HepG2 (cell line): ENCODE data around the gene GDF7. TPM values are rescaled to one million over a fixed set of nuclear protein-coding genes. Genes with fewer than 3 reads are reported as not detected.

Experiments used
- MIER3 ChIP-seq: IDR thresholded peaks from 2 replicates; pipeline ENCODE4 v1.6.1; 2016; ENCODE audit warnings: missing compliant biosample characterization, borderline replicate concordance
- NFKB2 ChIP-seq: sonication (generic); formaldehyde crosslinking; IDR thresholded peaks from 2 replicates; pipeline ENCODE4 v1.4.0; 2020; ENCODE audit warnings: missing genetic modification reagents, borderline replicate concordance
- SP140L ChIP-seq: sonication (generic); formaldehyde crosslinking; IDR thresholded peaks from 2 replicates; pipeline ENCODE4 v1.4.0; 2020; ENCODE audit warnings: missing genetic modification reagents, borderline replicate concordance
- STAG1 ChIP-seq: sonication (generic); formaldehyde crosslinking; IDR thresholded peaks from 2 replicates; pipeline ENCODE4 v1.4.0; 2020; ENCODE audit warnings: missing genetic modification reagents
- ZNF207 ChIP-seq: fragments of 450-650 bp; IDR thresholded peaks from 2 replicates; pipeline ENCODE4 v1.6.1; 2016; ENCODE audit warnings: antibody characterized with exemption, borderline replicate concordance
- ZNF30 ChIP-seq: sonication (generic); formaldehyde crosslinking; IDR thresholded peaks from 2 replicates; pipeline ENCODE4 v1.5.0; 2020; ENCODE audit warnings: mild to moderate bottlenecking, missing genetic modification reagents
- ZNF724P ChIP-seq: sonication (generic); formaldehyde crosslinking; IDR thresholded peaks from 2 replicates; pipeline ENCODE4 v1.8.0; 2022; ENCODE audit warnings: missing genetic modification reagents, borderline replicate concordance
- ZSCAN21 ChIP-seq: sonication (generic); formaldehyde crosslinking; IDR thresholded peaks from 2 replicates; pipeline ENCODE4 v1.8.0; 2022; ENCODE audit warnings: mild to moderate bottlenecking, missing genetic modification reagents, moderate library complexity, borderline replicate concordance
- polyA plus RNA-seq, 8 experiments: library from polyadenylated mRNA; depleted of rRNA in 3 of 8; stranded (reverse) in 7 of 8; unstranded in 1 of 8; fragments of >200 nt; fragmentation: Illumina TruSeq in 4 of 8; extraction: Trizol in 4 of 8; gene quantifications; 2 replicates each; pipeline versions ENCODE4 v1.2.1 to v1.2.3, GENCODE V29; 2011 to 2016; ENCODE audit warnings: low read depth in 4 of 8, missing spikeins in 1 of 8, mixed read lengths in 1 of 8; ENCODE audit not compliant: insufficient read depth in 1 of 8
- total RNA-seq, 5 experiments: library from RNA; depleted of rRNA; stranded (reverse); fragments of >200 nt; fragmentation: Illumina TruSeq; extraction: Trizol; gene quantifications; 2 replicates each; pipeline ENCODE4 v1.2.3, GENCODE V29; 2016; ENCODE audit warnings: low read depth in 1 of 5
- TF ChIP-seq, protein P1 (sequence below), 2 experiments: sonication (generic) in 1 of 2; formaldehyde crosslinking in 1 of 2; IDR thresholded peaks; 2 replicates each; pipeline versions ENCODE4 v1.6.1 to v1.9.0; 2014 to 2022; ENCODE audit warnings: antibody characterized with exemption in 1 of 2, borderline replicate concordance in 1 of 2, inconsistent platforms in 1 of 2, low read depth in 1 of 2, missing genetic modification reagents in 1 of 2
- TF ChIP-seq, protein P2 (sequence below): sonication (generic); formaldehyde crosslinking; IDR thresholded peaks from 2 replicates; pipeline ENCODE4 v1.4.0; 2020; ENCODE audit warnings: low read depth, mild to moderate bottlenecking, missing genetic modification reagents
- TF ChIP-seq, protein P3 (sequence below): sonication (generic); formaldehyde crosslinking; IDR thresholded peaks from 2 replicates; pipeline ENCODE4 v1.5.1; 2020; ENCODE audit warnings: missing genetic modification reagents, mild to moderate bottlenecking, borderline replicate concordance
- TF ChIP-seq, protein P4 (sequence below): sonication (generic); formaldehyde crosslinking; IDR thresholded peaks from 2 replicates; pipeline ENCODE4 v1.5.1; 2020; ENCODE audit warnings: mild to moderate bottlenecking, missing genetic modification reagents, moderate library complexity
- TF ChIP-seq, protein P5 (sequence below): sonication (generic); formaldehyde crosslinking; IDR thresholded peaks from 2 replicates; pipeline ENCODE4 v1.4.0; 2020; ENCODE audit warnings: mild to moderate bottlenecking, low read depth, missing genetic modification reagents

GDF7 gene
- total and polyA plus RNA-seq, 2 of the 13 experiments (the other 11 are each of a cell fraction or from before 2014, with no cell fraction given): 1.6 to 15.0 TPM

DNA sequence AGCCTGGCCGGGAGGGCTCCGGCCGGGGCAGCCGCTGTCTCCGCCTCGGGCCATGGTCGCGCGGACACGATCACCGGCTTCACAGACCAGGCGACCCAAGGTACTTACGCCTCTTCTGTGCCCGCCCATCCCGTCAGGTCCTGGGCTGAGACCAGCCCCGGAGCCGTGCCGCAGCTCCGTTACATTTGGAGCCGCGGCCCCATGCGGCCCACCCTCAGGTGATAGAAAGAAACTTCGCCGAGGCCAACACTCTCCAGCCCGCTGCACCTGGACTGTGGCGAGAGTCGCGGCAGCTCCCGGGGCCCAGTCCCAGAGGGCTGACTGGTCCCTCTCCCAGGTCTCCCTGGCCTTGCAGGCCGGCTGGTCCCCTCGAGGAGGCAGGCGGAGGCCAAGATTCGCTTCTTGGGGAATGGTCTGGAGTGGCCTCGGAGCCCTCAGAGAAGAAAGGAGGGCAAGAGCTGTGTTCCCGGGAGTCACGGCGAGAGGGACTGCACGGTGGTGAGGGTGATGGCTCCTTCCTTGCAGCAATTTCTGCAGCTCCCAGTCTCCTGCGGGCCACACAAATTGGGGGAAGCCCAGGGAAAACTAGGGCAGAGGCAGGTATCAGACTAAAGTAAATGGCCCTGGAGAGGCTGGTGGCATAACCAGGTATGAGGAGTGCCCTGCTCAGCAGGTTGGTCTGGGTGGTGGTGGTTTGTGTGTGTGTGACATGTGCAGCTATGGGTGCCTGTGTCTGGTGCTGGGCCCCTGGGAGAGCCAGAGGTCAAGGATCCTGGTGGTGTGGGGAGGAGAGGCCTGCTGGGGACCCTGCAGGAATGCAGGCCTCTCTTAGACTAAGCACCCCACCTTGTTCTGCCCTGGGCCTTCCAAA, 822 bp downstream of the GDF7 start (continued):
- TF ChIP-seq, protein P1, sequence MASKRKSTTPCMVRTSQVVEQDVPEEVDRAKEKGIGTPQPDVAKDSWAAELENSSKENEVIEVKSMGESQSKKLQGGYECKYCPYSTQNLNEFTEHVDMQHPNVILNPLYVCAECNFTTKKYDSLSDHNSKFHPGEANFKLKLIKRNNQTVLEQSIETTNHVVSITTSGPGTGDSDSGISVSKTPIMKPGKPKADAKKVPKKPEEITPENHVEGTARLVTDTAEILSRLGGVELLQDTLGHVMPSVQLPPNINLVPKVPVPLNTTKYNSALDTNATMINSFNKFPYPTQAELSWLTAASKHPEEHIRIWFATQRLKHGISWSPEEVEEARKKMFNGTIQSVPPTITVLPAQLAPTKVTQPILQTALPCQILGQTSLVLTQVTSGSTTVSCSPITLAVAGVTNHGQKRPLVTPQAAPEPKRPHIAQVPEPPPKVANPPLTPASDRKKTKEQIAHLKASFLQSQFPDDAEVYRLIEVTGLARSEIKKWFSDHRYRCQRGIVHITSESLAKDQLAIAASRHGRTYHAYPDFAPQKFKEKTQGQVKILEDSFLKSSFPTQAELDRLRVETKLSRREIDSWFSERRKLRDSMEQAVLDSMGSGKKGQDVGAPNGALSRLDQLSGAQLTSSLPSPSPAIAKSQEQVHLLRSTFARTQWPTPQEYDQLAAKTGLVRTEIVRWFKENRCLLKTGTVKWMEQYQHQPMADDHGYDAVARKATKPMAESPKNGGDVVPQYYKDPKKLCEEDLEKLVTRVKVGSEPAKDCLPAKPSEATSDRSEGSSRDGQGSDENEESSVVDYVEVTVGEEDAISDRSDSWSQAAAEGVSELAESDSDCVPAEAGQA (IDR thresholded peaks at IDR 0.05; ENCODE audit: low read depth): no peak
- TF ChIP-seq, protein P1 (CRISPR knock-in tag; IDR thresholded peaks at IDR 0.05; ENCODE audit: borderline replicate concordance): no peak
- TF ChIP-seq SP140L (no peak), ZSCAN21 (CRISPR knock-in tag) (peak; percentile 44; the same call in 1 of the 2 replicates), NFKB2 (no peak), ZNF207 (no peak), STAG1 (CRISPR knock-in tag) (no peak), ZNF30 (CRISPR knock-in tag) (no peak), MIER3 (CRISPR knock-in tag) (no peak; the same call in 1 of the 2 replicates), ZNF724P (no peak; the same call in 1 of the 2 replicates)
- TF ChIP-seq, protein P2, sequence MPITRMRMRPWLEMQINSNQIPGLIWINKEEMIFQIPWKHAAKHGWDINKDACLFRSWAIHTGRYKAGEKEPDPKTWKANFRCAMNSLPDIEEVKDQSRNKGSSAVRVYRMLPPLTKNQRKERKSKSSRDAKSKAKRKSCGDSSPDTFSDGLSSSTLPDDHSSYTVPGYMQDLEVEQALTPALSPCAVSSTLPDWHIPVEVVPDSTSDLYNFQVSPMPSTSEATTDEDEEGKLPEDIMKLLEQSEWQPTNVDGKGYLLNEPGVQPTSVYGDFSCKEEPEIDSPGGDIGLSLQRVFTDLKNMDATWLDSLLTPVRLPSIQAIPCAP (CRISPR knock-in tag): no peak
- TF ChIP-seq, protein P3, sequence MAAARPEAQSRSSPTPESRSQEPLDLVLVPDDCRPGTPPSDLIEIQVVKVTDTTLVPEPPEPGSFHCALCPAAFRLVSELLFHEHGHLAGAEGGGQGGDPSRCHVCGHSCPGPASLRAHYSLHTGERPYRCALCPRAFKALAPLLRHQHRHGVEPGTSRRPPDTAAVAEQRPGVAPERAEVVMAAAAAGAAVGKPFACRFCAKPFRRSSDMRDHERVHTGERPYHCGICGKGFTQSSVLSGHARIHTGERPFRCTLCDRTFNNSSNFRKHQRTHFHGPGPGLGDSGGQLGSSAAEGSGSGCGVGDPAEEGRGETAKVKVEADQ: 0 out of 2 replicates have a peak, but pooled peaks have one; percentile 51
- TF ChIP-seq, protein P4, sequence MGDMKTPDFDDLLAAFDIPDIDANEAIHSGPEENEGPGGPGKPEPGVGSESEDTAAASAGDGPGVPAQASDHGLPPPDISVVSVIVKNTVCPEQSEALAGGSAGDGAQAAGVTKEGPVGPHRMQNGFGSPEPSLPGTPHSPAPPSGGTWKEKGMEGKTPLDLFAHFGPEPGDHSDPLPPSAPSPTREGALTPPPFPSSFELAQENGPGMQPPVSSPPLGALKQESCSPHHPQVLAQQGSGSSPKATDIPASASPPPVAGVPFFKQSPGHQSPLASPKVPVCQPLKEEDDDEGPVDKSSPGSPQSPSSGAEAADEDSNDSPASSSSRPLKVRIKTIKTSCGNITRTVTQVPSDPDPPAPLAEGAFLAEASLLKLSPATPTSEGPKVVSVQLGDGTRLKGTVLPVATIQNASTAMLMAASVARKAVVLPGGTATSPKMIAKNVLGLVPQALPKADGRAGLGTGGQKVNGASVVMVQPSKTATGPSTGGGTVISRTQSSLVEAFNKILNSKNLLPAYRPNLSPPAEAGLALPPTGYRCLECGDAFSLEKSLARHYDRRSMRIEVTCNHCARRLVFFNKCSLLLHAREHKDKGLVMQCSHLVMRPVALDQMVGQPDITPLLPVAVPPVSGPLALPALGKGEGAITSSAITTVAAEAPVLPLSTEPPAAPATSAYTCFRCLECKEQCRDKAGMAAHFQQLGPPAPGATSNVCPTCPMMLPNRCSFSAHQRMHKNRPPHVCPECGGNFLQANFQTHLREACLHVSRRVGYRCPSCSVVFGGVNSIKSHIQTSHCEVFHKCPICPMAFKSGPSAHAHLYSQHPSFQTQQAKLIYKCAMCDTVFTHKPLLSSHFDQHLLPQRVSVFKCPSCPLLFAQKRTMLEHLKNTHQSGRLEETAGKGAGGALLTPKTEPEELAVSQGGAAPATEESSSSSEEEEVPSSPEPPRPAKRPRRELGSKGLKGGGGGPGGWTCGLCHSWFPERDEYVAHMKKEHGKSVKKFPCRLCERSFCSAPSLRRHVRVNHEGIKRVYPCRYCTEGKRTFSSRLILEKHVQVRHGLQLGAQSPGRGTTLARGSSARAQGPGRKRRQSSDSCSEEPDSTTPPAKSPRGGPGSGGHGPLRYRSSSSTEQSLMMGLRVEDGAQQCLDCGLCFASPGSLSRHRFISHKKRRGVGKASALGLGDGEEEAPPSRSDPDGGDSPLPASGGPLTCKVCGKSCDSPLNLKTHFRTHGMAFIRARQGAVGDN (CRISPR knock-in tag): peak; percentile 86
- TF ChIP-seq, protein P5, sequence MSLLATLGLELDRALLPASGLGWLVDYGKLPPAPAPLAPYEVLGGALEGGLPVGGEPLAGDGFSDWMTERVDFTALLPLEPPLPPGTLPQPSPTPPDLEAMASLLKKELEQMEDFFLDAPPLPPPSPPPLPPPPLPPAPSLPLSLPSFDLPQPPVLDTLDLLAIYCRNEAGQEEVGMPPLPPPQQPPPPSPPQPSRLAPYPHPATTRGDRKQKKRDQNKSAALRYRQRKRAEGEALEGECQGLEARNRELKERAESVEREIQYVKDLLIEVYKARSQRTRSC (CRISPR knock-in tag): 0 out of 2 replicates have a peak, but pooled peaks have one; percentile 67
